Measurements from ENCODE around the gene HTR4.

Gene HTR4

DNA sequence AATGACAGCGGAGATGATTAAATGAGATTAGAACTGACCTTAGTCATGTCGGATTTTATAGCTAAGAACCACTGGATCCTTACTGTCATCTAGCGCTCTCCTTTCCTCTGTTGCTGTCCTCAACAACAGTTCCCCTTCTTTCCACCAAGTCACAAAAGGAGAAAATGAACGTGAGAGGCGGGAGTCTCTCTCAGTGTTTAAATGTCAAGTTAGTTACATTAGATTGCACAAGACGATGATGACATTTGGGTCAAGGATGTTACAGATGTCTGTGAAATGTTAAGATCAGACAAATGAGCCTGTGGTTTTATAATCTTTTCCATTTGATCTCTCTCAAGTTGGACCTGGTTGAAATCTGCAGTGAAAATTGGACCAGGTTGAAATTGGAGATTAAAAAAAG lies 217.1 kb downstream of the HTR4 start:
- DNase-seq (ENCODE audit: low read depth in 1 of 2, low spot score in 1 of 2), result no peak

- no peak for DNase-seq (ENCODE audit: low read depth in 1 of 2, low spot score in 1 of 2)
Measured at GRCh38 chr5:148436029-148436428, 218.3 kb downstream of the HTR4 start.

GRCh38 chr5:148433826-148434225 lies 220.5 kb downstream of the HTR4 start:
- DNase-seq (ENCODE audit: low read depth in 1 of 2, low spot score in 1 of 2), result no peak
